WTC11 (cell line): ENCODE data around the gene ANO1. TPM values are rescaled to one million over a fixed set of nuclear protein-coding genes. Genes with fewer than 3 reads are reported as not detected.
A peak's percentile ranks its signal among the peaks of the same experiment; 100 is the strongest.

Source experiments
- ATAC-seq: fragments of 200-7000 bp; cut with Tn5 transposase; 2 replicates; pipeline ENCODE4 v1.10.0; 2021; ENCODE audit warnings: mild to moderate bottlenecking, moderate library complexity
- CTCF ChIA-PET: fragments of 300-600 bp; sonication (Branson Sonifier 250); formaldehyde crosslinking; loops from one replicate; lab custom pipeline; 2021; ENCODE audit warnings: antibody characterized with exemption; lab: Charles Lee
- POLR2A ChIA-PET: fragments of 350-600 bp; sonication (Branson Sonifier 250); formaldehyde crosslinking; loops from one replicate; lab custom pipeline; 2021; ENCODE audit warnings: antibody characterized with exemption; lab: Charles Lee
- DNase-seq: peaks from one replicate; pipeline ENCODE4 v3.0.0; 2021; ENCODE audit warnings: low spot score
- H3K27ac Mint-ChIP-seq: 2 replicates; pipeline ENCODE4 v1.8.0; 2021; ENCODE audit warnings: mixed read lengths
- H3K27me3 Mint-ChIP-seq: 2 replicates; pipeline ENCODE4 v1.8.0; 2021; ENCODE audit warnings: low read depth, mild to moderate bottlenecking, moderate library complexity, mixed read lengths
- H3K36me3 Mint-ChIP-seq: 2 replicates; pipeline ENCODE4 v1.8.0; 2021; ENCODE audit warnings: mixed read lengths
- H3K4me1 Mint-ChIP-seq: 2 replicates; pipeline ENCODE4 v1.8.0; 2022; ENCODE audit warnings: mixed read lengths
- H3K4me3 Mint-ChIP-seq: 2 replicates; pipeline ENCODE4 v1.8.0; 2021; ENCODE audit warnings: mild to moderate bottlenecking, moderate library complexity, mixed read lengths
- H3K9me3 Mint-ChIP-seq: 2 replicates; pipeline ENCODE4 v1.8.0; 2021; ENCODE audit warnings: mixed read lengths
- ATF1 ChIP-seq: sonication (generic); formaldehyde crosslinking; IDR thresholded peaks from 2 replicates; pipeline ENCODE4 v1.8.1; 2023; ENCODE audit warnings: mild to moderate bottlenecking, moderate library complexity, missing genetic modification reagents
- CBFB ChIP-seq: sonication (generic); formaldehyde crosslinking; IDR thresholded peaks from 2 replicates; pipeline ENCODE4 v1.8.1; 2022; ENCODE audit warnings: mild to moderate bottlenecking, low read depth, missing genetic modification reagents
- FOXJ3 ChIP-seq: sonication (generic); formaldehyde crosslinking; IDR thresholded peaks from 2 replicates; pipeline ENCODE4 v1.9.0; 2021; ENCODE audit warnings: missing genetic modification reagents, mild to moderate bottlenecking, borderline replicate concordance
- FOXP1 ChIP-seq: sonication (generic); formaldehyde crosslinking; IDR thresholded peaks from 2 replicates; pipeline ENCODE4 v1.8.0; 2022; ENCODE audit warnings: missing genetic modification reagents, mild to moderate bottlenecking, moderate library complexity, borderline replicate concordance
- NFE2L1 ChIP-seq: sonication (generic); formaldehyde crosslinking; IDR thresholded peaks from 2 replicates; pipeline ENCODE4 v1.8.1; 2023; ENCODE audit warnings: missing genetic modification reagents
- OVOL2 ChIP-seq: fragments of 250-450 bp; sonication (Bioruptor Pico); IDR thresholded peaks from 2 replicates; pipeline ENCODE4 v1.9.0; 2021; ENCODE audit warnings: mild to moderate bottlenecking, borderline replicate concordance
- SMAD3 ChIP-seq: sonication (generic); formaldehyde crosslinking; IDR thresholded peaks from 2 replicates; pipeline ENCODE4 v1.8.0; 2022; ENCODE audit warnings: missing genetic modification reagents, mild to moderate bottlenecking, borderline replicate concordance
- SMAD4 ChIP-seq: sonication (generic); formaldehyde crosslinking; IDR thresholded peaks from 2 replicates; pipeline ENCODE4 v1.8.0; 2022; ENCODE audit warnings: mild to moderate bottlenecking, missing genetic modification reagents
- SP1 ChIP-seq: sonication (generic); formaldehyde crosslinking; conservative IDR thresholded peaks from 2 replicates; pipeline ENCODE4 v1.8.1; 2022; ENCODE audit warnings: missing genetic modification reagents
- TEAD4 ChIP-seq: sonication (generic); formaldehyde crosslinking; IDR thresholded peaks from 2 replicates; pipeline ENCODE4 v1.8.0; 2022; ENCODE audit warnings: mild to moderate bottlenecking, missing genetic modification reagents
- ZNF219 ChIP-seq: sonication (generic); formaldehyde crosslinking; IDR thresholded peaks from 2 replicates; pipeline ENCODE4 v1.8.0; 2023; ENCODE audit warnings: missing genetic modification reagents, mild to moderate bottlenecking, borderline replicate concordance
- ZNF423 ChIP-seq: fragments of 250-450 bp; sonication (Bioruptor Pico); IDR thresholded peaks from 2 replicates; pipeline ENCODE4 v2.1.2; 2022; ENCODE audit warnings: mild to moderate bottlenecking, moderate library complexity
- total RNA-seq: library from RNA; stranded (reverse); gene quantifications from 3 replicates; pipeline ENCODE4 v1.2.3, GENCODE V29; 2021
- TF ChIP-seq, protein P1 (sequence below): sonication (generic); formaldehyde crosslinking; IDR thresholded peaks from 2 replicates; pipeline ENCODE4 v1.8.0; 2022; ENCODE audit warnings: missing genetic modification reagents
- TF ChIP-seq, protein P2 (sequence below): sonication (generic); formaldehyde crosslinking; IDR thresholded peaks from 2 replicates; pipeline ENCODE4 v1.8.1; 2023; ENCODE audit warnings: mild to moderate bottlenecking, missing genetic modification reagents, moderate library complexity
- TF ChIP-seq, protein P3 (sequence below): sonication (generic); formaldehyde crosslinking; IDR thresholded peaks from 2 replicates; pipeline ENCODE4 v1.8.0; 2022; ENCODE audit warnings: mild to moderate bottlenecking, missing genetic modification reagents
- TF ChIP-seq, protein P4 (sequence below): sonication (generic); formaldehyde crosslinking; IDR thresholded peaks from 2 replicates; pipeline ENCODE4 v1.8.1; 2023; ENCODE audit warnings: mild to moderate bottlenecking, missing genetic modification reagents
- TF ChIP-seq, protein P5 (sequence below): fragments of 250-450 bp; sonication (Bioruptor Pico); IDR thresholded peaks from 2 replicates; pipeline ENCODE4 v1.9.0; 2021; ENCODE audit warnings: mild to moderate bottlenecking, borderline replicate concordance

ANO1 gene
- total RNA-seq, 1 experiment from 2014 or later, result 4.1 TPM

DNA sequence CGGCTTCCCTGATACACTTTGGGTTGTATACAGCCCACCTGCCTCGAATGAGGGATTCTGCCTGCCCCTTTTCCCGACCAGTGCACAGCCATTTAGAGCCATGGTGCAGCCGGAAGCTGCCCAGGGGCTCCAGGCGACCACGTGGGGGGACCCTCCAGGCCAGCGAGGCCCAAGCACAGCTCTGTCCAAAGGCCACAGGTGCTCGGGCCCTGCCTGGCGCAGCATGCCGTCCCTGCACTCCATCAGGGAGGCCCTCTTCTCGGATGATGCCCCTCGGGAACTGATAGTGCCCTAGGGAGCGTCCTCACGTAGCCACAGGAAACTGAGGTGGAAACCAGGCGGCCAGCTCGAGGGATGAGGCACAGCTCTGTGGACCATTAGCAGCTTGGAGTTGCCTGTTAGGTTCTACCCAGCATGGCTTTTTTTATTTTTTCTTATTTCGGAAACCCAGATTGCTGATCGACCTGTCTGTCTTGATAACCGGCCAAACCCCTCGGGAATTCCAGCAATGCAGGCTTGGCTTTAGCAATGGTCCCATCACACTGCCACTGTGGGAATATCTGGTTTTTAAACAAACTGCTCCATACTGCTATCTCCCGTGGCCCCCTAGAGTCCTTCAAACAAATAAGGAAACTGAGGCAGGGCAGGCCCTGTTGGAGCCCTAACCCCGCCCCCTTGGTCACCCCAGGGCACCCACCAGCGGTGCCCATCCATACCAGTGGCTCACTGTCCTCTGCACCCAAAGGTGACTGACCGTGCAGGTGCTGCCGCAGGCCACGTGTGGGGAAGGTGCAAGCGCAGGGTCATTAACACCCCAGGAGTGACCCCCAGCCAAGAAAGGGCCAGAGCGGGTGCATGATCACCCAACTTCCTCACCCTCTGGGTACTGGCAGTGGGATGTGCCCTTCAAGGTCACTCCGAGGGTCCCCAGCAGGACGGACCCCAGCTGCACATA is 8.0 kb downstream of the ANO1 start:
- POLR2A ChIA-PET, result no interaction called here
- TF ChIP-seq FOXP1 (0 out of 2 replicates have a peak, but pooled peaks have one; percentile 19), CBFB (CRISPR knock-in tag) (no peak)
- DNase-seq (no peak), ATAC-seq (no peak)
- peaks cover 11% of the 10 kb centered on the region; the same call in 1 of the 2 replicates for H3K4me1 Mint-ChIP-seq
- H3K36me3 Mint-ChIP-seq, result no peaks in the 10 kb centered on the region
- H3K27ac Mint-ChIP-seq, result no peak overlapping the region
- CTCF ChIA-PET, result interaction anchor here (1.0 to 3.5 kb wide), 6 partner anchors 13 to 257 kb away, joined by 3 to 23 read pairs (median 8); no protein-coding TSS in a partner anchor
- H3K9me3 Mint-ChIP-seq, result no peaks in the 10 kb centered on the region
- peaks cover 4% of the 10 kb centered on the region for H3K27me3 Mint-ChIP-seq
- H3K4me3 Mint-ChIP-seq, result no peak overlapping the region

DNA sequence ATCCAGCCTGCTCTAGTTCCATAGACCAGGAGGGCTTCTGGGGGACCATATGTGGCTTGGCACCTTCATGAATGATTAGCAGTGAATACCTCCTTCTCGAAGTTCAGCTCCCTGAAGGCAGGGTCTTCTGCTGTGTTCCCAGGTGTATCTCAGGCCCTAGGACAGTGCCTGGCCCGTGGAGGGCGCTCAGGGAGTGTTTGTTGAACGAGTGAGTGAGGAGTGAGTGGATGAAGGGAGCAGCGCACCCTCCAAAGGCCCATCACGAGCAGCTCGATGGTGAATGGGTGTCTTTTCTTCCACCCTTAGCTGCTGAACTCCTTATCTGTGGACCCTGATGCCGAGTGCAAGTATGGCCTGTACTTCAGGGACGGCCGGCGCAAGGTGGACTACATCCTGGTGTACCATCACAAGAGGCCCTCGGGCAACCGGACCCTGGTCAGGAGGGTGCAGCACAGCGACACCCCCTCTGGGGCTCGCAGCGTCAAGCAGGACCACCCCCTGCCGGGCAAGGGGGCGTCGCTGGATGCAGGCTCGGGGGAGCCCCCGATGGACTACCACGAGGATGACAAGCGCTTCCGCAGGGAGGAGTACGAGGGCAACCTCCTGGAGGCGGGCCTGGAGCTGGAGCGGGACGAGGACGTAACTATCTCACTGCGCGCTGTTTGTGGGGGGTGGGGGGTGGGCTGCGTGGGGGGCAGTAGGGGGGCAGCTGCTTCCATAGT is 9.5 kb downstream of the ANO1 start:
- no peaks in the 10 kb centered on the region for H3K27me3 Mint-ChIP-seq
- H3K27ac Mint-ChIP-seq, result no peak overlapping the region
- peaks cover 11% of the 10 kb centered on the region; the same call in 1 of the 2 replicates for H3K4me1 Mint-ChIP-seq
- CTCF ChIA-PET, result interaction anchor here (0.7 to 3.5 kb wide), 37 partner anchors 9 to 259 kb away, joined by 3 to 23 read pairs (median 4); no protein-coding TSS in a partner anchor
- DNase-seq (peak; percentile 67), ATAC-seq (peak; percentile 82)
- no peaks in the 10 kb centered on the region for H3K36me3 Mint-ChIP-seq
- H3K4me3 Mint-ChIP-seq, result no peak overlapping the region
- TF ChIP-seq ZNF423 (CRISPR knock-in tag) (0 out of 2 replicates have a peak, but pooled peaks have one; percentile 18), TEAD4 (CRISPR knock-in tag) (no peak)
- H3K9me3 Mint-ChIP-seq, result peaks cover 4% of the 10 kb centered on the region; the same call in 1 of the 2 replicates
- POLR2A ChIA-PET, result no interaction called here

DNA sequence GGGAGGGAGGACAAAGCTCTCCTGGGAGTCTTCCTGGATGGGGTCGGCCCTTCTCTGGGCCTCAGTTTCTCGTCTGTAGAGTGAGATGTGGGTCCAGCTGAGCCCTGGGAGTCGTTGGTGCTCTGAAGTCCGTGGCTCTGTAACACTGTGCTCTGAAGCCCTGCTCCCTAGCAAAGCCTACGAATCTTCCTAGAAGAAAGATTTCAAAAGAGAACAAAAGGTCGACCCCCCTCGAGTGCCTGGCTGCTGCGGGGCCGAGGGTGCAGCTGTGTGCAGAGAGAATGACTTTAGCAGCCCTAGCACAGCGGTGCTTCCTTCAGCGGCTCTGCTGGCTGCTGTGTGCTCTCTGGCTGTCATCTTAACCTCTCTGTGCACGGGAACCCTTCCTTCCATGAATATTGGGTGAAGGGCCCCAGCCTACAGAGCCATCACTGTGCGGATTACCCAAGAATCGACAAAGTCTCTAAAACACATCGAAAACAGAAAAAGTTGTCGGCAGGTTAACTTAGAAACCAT is 10.7 kb downstream of the ANO1 start:
- H3K27ac Mint-ChIP-seq, result no peak overlapping the region
- H3K27me3 Mint-ChIP-seq, result no peaks in the 10 kb centered on the region
- DNase-seq (no peak), ATAC-seq (no peak)
- POLR2A ChIA-PET, result interaction anchor here (0.7 kb wide), 1 partner anchor 110 kb away, joined by 7 read pairs; no protein-coding TSS in a partner anchor
- peaks cover 4% of the 10 kb centered on the region; the same call in 1 of the 2 replicates for H3K9me3 Mint-ChIP-seq
- CTCF ChIA-PET, result interaction anchor here (1.2 to 3.5 kb wide), 9 partner anchors 15 to 141 kb away, joined by 6 to 23 read pairs (median 11); no protein-coding TSS in a partner anchor
- H3K4me3 Mint-ChIP-seq, result no peak overlapping the region
- H3K36me3 Mint-ChIP-seq, result no peaks in the 10 kb centered on the region
- H3K4me1 Mint-ChIP-seq, result peaks cover 8% of the 10 kb centered on the region; the same call in 1 of the 2 replicates
- no peak for TF ChIP-seq FOXJ3 (CRISPR knock-in tag)
- TF ChIP-seq SP1 (CRISPR knock-in tag), result no peak
- TF ChIP-seq, protein P1, sequence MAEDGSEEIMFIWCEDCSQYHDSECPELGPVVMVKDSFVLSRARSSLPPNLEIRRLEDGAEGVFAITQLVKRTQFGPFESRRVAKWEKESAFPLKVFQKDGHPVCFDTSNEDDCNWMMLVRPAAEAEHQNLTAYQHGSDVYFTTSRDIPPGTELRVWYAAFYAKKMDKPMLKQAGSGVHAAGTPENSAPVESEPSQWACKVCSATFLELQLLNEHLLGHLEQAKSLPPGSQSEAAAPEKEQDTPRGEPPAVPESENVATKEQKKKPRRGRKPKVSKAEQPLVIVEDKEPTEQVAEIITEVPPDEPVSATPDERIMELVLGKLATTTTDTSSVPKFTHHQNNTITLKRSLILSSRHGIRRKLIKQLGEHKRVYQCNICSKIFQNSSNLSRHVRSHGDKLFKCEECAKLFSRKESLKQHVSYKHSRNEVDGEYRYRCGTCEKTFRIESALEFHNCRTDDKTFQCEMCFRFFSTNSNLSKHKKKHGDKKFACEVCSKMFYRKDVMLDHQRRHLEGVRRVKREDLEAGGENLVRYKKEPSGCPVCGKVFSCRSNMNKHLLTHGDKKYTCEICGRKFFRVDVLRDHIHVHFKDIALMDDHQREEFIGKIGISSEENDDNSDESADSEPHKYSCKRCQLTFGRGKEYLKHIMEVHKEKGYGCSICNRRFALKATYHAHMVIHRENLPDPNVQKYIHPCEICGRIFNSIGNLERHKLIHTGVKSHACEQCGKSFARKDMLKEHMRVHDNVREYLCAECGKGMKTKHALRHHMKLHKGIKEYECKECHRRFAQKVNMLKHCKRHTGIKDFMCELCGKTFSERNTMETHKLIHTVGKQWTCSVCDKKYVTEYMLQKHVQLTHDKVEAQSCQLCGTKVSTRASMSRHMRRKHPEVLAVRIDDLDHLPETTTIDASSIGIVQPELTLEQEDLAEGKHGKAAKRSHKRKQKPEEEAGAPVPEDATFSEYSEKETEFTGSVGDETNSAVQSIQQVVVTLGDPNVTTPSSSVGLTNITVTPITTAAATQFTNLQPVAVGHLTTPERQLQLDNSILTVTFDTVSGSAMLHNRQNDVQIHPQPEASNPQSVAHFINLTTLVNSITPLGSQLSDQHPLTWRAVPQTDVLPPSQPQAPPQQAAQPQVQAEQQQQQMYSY (CRISPR knock-in tag), result no peak
- no peak for TF ChIP-seq SMAD4 (CRISPR knock-in tag)
- no peak for TF ChIP-seq ZNF219 (CRISPR knock-in tag)
- no peak for TF ChIP-seq ZNF423 (CRISPR knock-in tag)
- TF ChIP-seq ATF1, result no peak
- TF ChIP-seq OVOL2 (CRISPR knock-in tag), result no peak
- TF ChIP-seq, protein P2, sequence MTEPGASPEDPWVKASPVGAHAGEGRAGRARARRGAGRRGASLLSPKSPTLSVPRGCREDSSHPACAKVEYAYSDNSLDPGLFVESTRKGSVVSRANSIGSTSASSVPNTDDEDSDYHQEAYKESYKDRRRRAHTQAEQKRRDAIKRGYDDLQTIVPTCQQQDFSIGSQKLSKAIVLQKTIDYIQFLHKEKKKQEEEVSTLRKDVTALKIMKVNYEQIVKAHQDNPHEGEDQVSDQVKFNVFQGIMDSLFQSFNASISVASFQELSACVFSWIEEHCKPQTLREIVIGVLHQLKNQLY (CRISPR knock-in tag), result no peak
- no peak for TF ChIP-seq TEAD4 (CRISPR knock-in tag)
- no peak for TF ChIP-seq NFE2L1 (CRISPR knock-in tag)
- TF ChIP-seq SMAD3 (CRISPR knock-in tag), result no peak
- TF ChIP-seq, protein P3, sequence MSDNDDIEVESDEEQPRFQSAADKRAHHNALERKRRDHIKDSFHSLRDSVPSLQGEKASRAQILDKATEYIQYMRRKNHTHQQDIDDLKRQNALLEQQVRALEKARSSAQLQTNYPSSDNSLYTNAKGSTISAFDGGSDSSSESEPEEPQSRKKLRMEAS (CRISPR knock-in tag), result no peak
- TF ChIP-seq, protein P4, sequence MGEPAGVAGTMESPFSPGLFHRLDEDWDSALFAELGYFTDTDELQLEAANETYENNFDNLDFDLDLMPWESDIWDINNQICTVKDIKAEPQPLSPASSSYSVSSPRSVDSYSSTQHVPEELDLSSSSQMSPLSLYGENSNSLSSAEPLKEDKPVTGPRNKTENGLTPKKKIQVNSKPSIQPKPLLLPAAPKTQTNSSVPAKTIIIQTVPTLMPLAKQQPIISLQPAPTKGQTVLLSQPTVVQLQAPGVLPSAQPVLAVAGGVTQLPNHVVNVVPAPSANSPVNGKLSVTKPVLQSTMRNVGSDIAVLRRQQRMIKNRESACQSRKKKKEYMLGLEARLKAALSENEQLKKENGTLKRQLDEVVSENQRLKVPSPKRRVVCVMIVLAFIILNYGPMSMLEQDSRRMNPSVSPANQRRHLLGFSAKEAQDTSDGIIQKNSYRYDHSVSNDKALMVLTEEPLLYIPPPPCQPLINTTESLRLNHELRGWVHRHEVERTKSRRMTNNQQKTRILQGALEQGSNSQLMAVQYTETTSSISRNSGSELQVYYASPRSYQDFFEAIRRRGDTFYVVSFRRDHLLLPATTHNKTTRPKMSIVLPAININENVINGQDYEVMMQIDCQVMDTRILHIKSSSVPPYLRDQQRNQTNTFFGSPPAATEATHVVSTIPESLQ (CRISPR knock-in tag), result no peak
- TF ChIP-seq, protein P5, sequence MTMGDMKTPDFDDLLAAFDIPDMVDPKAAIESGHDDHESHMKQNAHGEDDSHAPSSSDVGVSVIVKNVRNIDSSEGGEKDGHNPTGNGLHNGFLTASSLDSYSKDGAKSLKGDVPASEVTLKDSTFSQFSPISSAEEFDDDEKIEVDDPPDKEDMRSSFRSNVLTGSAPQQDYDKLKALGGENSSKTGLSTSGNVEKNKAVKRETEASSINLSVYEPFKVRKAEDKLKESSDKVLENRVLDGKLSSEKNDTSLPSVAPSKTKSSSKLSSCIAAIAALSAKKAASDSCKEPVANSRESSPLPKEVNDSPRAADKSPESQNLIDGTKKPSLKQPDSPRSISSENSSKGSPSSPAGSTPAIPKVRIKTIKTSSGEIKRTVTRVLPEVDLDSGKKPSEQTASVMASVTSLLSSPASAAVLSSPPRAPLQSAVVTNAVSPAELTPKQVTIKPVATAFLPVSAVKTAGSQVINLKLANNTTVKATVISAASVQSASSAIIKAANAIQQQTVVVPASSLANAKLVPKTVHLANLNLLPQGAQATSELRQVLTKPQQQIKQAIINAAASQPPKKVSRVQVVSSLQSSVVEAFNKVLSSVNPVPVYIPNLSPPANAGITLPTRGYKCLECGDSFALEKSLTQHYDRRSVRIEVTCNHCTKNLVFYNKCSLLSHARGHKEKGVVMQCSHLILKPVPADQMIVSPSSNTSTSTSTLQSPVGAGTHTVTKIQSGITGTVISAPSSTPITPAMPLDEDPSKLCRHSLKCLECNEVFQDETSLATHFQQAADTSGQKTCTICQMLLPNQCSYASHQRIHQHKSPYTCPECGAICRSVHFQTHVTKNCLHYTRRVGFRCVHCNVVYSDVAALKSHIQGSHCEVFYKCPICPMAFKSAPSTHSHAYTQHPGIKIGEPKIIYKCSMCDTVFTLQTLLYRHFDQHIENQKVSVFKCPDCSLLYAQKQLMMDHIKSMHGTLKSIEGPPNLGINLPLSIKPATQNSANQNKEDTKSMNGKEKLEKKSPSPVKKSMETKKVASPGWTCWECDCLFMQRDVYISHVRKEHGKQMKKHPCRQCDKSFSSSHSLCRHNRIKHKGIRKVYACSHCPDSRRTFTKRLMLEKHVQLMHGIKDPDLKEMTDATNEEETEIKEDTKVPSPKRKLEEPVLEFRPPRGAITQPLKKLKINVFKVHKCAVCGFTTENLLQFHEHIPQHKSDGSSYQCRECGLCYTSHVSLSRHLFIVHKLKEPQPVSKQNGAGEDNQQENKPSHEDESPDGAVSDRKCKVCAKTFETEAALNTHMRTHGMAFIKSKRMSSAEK, result no peak
